Fibroblast of gingiva (primary cell): Measurements from ENCODE around the gene STAG2.
"Not testable (repeated sequence)": the region's sequence is repeated elsewhere in the genome, so short reads cannot be mapped to it uniquely, and the experiment has no call there.

Experiments used
- DNase-seq: peaks from one replicate; pipeline ENCODE4 v3.0.0-alpha.2; 2011; ENCODE audit warnings: low read depth

The STAG2 gene

DNA sequence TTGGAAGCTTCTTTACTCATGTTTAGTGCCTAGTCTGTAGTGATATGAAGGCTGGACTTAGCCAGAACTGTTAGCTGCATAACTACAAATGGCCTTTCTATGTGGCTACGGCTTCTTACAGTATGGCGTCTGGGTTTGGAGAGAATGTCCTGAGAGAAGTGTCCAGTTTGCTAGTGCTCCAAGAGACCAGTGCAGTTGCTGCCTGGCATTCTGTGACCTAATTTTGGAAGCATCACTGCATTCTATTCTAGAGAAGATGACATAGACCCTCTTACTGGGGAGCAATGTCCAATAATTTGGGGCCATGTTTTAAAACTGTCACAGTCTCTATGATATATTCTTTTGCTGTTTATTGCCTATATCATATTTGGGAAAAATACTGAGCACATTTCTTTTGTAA is 74.2 kb downstream of the STAG2 start:
- no peak for DNase-seq

DNA sequence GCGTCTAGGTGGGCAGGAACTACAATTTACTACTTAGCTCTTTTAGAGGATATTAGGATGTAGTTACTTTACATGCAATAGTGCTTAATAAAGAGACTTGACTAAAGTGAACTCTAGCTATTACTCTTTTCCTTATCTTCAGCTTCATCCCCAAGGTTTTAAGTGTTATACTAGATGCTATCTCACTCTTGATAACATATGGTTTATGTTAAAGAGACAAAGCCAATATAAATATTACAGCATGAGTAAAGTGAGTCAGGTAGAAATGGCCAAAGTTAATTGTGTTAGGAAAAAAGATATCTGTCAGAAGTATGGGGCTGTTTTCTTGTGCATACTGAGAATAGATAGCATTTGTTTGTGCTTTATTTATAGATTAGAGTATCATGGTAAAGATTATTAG is 80.5 kb downstream of the STAG2 start:
- DNase-seq, result no peak

DNA sequence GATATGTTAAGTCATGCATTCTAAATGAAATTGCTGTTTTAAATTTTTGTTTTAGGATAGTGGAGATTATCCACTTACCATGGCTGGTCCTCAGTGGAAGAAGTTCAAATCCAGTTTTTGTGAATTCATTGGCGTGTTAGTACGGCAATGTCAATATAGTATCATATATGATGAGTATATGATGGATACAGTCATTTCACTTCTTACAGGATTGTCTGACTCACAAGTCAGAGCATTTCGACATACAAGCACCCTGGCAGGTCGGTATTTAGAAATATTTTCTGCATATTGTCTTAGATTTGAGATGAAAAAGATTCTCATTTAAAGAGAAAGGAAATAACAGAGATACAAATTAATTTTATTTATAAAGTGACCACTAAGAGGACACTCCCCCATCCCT is 83.6 kb downstream of the STAG2 start:
- DNase-seq, result no peak

DNA sequence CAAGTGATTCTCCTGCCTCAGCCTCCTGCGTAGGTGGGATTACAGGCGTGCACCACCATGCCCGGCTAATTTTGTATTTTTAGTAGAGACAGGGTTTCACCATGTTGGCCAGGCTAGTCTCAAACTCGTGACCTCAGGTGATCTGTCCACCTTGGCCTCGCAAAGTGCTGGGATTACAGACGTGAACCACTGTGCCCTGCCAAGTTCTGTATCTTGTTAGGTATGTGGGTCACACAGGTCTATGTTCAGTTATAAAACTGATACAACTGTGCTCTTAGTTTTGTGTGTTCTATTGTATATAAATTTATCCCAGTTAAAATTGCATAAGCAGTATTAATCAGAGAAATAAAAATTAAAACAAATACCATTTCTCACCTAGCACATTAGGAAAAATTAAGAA is 122.9 kb downstream of the STAG2 start:
- not testable (repeated sequence) for DNase-seq

DNA sequence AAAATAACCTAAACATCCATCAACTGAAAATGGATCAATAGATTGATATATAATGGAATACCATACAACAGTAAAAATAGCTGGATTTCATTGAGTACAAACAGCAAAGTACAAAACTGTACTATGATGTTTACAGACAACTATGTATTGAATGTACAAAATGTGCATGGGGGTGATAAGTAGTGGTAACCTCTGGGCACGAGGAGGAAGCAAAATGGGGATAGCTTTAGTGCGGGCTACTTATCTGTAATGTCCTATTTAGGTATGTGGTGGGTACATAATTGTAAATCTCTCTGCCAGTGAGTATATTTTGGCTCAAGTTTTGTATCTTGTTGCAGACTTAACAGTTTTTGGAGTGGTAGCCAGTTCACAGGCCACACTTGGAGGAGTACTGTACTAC is 123.6 kb downstream of the STAG2 start:
- DNase-seq, result no peak

DNA sequence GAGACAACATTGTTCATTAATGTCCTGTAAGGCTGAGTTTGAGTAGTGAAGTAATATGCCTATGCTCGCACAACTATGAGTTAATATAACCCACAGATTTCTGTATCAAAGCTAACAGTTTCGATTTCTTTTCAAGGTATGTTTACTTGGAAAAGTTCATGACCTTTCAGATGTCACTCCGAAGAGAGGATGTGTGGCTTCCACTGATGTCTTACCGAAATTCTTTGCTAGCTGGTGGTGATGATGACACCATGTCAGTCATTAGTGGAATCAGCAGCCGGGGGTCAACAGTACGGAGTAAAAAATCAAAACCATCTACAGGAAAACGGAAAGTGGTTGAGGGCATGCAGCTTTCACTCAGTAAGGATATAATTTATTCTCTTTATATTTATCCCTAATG is 124.9 kb downstream of the STAG2 start:
- no peak for DNase-seq

DNA sequence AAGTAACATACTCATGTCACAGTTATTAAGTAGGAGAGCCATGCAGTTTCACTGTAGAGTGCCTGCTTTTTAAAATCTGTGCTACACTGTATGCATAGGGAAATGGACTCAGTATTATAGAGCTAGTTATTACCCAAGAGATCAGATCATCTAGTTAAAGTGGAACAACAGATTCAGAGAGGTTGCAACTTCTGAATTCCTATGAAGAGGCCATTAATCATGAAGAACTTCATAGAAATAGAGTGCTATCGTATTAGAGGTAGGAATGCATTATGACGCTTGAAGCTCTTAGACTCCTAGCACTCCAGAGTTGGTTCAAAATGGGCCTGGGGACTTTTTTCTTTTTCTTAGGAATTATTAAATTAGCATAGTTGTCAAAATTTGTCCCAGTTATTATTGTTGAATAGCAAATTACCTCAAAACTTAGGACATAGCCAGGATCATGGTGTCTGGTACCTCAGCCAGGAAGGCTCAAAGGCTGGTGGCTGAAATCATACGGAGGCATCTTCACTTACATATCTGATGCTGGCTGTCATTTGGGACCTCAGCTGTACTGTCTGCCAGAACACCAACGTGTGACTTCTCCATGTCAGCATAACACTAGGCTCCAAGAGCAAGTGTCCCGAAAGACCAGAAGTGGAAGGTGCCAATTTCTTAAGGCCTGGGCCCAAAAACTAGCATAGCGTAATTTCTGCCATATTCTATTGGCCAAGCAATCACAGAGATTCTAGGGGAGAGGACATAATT is 125.7 kb downstream of the STAG2 start:
- DNase-seq, result no peak

DNA sequence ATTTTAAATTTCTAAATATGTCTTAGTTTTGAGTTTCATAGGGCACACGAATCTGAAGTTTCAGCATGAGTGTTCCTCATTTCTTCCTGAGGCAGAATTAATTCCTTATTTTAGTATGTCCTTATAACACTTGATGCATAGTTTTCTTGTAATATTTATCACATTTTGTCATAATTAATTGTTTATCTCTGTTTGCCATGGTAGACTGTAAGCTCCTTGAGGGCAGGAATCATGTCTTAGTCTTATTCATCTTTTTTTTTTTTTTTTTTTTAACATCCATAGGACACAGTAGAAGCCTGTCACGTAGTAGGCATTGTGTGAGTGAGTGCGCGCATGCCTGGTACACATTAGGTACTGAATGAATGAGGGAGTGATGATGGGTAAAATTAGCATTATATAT is 131.7 kb downstream of the STAG2 start:
- no peak for DNase-seq

DNA sequence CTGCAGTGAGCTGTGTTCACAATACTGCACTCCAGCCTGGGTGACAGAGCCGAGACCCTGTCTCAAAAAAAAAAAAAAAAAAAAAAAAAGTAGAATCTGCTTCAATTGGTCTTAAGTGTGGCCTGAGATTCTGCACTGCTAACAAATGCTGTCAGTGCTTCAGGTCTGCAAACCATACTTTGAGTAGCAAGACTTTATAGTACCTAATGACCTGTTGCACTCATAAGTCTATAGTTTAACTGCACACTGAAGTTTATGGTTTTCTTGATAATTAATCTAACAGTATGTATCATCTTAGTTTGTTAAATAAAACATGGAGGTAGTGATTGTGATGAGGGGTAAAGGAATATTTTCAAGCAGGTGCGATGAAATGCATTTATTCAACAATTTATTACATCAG is 135.6 kb downstream of the STAG2 start:
- DNase-seq, result no peak

DNA sequence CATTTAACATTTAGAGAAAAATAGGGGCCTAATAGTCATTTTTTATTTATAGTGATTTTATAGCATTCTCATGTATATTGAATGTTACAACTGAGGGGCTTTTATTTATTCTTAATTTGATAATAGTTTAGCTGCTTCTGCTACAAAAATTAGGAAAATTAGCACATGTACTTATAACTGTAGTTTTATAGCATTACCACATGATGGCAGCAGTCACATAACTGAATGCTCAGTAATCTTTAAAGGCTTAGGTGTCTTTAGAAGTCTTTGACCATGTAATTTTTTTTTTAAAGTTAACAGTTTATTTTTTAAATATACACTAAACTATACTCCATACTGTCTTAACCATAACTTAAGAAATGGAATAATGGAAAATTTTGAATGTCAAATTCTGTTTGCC is 136.6 kb downstream of the STAG2 start:
- peak; percentile 18 for DNase-seq

DNA sequence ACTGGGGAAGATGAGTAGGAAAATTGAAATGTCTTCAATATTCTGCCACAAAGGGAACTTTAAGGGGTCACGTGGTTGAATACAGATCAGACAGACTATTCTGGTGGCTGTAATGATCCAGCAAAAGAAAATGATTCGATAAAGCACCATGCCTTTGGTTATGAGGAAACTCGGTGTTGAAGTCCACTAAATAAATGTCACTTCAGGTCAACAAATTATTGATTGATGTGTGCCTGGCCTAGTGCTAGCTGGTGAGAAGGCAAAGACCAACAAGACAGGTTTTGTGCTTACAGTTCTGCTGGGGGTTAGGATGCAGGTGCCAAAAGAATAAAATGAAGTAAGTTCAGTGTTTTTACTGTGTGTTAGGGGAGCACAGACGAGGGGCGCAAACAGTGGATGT is 142.5 kb downstream of the STAG2 start:
- DNase-seq, result no peak

DNA sequence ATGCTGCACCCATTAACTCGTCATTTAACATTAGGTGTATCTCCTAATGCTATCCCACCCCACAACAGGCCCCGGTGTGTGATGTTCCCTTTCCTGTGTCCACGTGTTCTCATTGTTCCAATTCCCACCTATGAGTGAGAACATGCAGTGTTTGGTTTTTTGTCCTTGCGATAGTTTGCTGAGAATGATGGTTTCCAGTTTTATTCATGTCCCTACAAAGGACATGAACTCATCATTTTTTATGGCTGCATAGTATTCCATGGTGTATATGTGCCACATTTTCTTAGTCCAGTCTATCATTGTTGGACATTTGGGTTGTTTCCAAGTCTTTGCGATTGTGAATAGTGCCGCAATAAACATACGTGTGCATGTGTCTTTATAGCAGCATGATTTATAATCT is 143.0 kb downstream of the STAG2 start:
- not testable (repeated sequence) for DNase-seq

DNA sequence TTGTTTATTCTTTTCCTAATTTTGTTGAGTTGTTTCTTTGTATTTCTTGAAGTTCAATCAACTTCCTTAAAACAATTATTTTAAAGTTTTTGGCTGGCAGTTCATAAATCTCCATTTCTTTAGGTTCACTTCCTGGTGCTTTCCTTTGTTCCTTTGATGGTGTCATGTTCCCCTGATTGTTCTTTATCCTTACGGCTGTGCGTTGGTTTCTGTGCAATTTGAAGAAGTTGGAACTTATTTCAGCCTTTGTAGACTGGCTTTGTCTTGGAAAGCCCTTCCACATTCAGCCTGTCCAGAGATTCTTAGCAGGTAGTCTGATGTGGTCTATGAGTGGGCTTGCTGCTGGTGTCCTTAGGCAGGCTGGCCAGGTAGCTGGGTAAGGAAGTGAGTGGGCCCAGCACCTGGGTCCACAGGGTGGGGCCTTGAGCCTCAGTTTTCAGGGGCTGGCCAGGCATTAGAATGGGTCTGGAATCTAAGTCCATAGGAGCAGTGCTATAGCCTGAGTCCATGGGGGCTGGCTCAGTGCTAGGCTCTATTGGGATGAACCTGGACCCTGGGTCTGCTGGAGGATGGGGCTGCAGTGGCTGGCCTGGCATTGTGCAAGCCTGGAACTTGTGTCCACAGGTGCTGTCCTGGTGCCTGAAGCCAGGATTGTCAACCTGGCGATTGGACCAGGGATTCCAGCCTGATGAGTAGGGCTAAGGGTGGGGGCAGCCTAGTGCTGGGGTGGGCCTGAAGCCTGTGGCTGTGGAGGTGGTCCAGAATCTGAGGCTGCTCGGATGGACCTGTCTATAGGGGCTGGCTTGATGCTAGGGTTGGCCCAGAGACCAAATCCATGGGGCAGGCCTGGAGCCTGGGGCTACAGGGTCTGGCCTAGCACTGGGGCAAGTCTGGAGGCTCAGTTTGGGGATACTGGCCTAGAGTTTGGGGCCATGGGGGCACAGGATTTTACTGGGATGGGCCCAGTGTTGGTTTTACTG is 152.4 kb downstream of the STAG2 start:
- no peak for DNase-seq

DNA sequence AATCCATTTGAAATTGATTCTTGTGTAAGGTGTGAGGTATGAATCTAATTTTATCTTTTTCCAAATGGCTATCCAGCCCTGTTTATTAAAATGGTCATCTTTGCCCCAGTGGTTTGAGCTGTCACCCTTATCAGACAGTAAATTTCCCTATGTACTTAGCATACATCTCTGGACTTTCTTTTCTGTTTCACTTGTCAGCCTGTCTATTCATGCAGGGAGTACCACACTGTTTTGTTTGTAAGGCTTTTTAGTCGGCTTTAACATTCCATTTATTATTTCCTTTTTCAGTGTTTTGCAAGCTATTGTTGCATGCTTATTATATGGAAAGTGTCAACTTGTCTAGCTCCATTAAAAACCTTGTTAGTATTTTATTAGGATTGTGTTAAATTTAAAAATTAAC is 155.8 kb downstream of the STAG2 start:
- no peak for DNase-seq

DNA sequence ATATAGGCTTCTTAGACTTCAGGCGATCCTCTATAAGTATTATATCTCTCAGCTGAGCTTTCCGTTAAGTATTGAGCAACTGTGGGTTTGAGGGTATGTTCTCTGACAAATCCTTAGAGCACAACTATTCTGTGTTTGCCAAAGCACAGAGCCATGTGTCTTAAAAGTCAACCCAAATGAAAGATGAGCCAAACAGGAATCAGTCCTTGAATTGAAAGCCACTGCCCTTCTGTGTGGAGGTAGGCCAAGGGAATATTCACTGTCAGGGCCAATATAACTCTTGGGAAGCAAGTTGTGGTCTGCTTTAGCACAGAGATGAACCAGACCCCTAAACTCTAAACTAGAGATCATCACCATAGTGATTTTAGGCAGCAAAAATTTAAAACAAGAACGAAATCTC is 164.0 kb downstream of the STAG2 start:
- DNase-seq, result peak; percentile 32

DNA sequence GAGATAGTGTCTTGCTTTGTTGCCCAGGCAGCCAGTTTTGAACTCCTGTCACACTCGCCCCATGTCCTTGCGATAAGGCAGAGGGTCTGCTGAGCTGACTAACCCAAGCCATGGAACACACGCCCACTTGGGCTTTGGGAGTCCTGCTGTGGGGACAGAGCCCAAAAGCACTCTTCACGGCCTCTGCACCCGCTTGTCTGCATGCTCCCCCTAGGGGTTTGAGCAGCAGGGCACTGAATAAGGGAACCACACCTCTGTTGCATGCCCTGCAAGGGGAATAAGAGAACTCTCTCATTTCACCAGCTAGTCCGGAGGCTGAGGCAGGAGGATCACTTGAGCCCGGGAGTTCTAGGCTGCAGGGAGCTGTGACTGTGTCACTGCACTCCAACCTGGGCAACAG is 166.0 kb downstream of the STAG2 start:
- DNase-seq, result no peak

DNA sequence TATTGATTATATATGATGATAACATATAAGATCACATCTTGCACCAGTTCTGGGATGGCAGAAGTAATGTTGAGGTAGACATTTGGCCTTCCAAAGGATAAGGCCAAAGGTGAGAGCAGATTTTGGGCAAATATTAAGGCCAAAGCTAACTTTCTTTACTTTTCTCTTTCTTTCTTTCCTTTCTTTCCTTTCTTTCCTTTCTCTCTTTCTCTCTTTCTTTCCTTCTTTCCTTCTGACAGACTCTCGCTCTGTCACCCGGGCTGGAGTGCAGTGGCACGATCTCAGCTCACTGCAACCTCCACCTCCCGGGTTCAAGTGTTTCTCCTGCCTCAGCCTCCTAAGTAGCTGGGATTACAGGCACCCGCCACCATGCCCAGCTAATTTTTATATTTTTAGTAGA is 170.9 kb downstream of the STAG2 start:
- not testable (repeated sequence) for DNase-seq

DNA sequence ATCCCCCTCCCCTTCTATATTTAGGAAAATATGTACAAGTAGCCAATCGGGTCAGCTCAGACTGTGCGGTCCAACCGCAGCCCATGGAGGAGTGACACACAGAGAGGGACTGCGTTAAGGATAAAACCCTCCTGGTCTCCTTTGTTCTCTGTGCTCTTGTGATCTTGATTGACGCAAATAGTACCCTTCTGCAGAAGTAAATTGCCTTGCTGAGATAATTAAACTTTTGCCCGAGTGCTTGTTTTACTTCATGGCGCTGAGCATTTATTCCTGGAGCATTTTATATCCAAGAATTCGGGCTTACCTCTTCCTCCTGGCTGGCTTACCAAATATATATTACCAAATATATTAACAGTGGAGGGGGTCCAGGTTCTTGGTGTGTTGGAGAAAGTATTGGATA is 184.2 kb downstream of the STAG2 start:
- DNase-seq, result no peak

DNA sequence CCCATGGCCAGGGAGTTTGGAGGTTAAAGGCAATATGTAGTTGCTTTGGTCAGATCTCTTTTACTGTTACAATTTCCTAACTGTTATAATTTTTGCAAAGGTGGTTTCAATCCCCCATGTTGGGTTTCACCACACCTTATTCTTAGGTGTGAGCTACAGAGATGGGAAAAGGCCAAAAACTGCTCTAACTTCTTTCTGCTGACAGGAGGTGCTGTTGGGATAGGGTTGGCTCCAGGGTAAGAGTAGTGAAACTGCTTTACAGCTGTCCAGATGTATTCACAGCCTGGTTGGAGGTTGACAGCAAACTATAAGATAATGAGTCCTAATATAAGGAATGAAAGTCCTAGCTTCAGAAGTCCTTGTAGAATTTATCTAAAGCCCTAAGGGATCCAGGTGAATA is 189.7 kb downstream of the STAG2 start:
- no peak for DNase-seq
